GM21786 (cell line): Measurements from ENCODE around the gene PGM5.

Source experiments
- ATAC-seq: cut with Tn5 transposase; IDR thresholded peaks from one replicate; pipeline ENCODE4 v1.9.1; 2021; ENCODE audit not compliant: unreplicated experiment

The PGM5 gene

DNA sequence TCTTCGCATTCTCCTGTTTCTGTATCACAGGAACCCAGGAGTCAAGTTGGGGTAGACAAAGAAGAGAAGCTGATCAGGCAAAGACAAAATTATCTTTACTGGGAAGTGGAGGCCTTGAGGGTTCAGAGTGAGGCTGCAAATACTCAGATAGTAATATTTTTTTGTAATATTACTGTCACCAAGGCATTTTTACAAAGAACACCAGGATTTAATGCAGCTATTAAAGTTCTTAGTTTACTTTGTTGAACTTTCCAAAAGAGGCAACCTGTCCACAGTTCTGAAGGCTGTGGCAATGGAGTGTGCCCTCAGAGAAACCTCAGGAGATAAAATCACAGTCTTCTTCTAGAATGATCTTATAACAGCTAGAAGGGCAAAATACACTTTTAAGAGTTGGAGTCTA is 74.9 kb downstream of the PGM5 start:
- ATAC-seq, result no peak

DNA sequence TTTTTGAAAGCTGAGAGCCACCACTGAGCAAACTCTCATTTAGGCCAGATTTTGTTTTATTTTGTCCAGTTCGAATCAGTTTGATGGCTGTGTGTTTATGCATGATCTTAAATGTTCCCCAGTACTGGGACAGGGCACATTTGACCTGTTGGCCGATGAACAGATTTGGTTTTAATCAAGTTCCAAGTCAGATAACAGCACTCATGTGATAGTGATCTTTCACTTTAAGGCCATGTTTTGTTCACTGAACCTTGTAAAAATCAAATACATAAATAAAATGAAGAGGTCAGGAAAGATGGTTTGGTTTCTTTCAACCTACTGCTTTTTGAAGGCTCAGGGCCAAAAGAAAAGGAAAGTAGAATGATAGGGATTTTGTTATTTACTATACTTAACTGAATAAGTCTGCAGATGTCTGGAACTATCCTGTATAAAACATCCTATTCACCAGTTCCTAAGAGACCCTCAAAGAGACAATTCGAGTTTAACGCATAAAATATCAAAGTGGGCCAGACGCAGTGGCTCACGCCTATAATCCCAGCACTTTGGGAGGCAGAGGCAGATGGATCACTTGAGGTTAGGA is 77.2 kb downstream of the PGM5 start:
- ATAC-seq, result no peak

DNA sequence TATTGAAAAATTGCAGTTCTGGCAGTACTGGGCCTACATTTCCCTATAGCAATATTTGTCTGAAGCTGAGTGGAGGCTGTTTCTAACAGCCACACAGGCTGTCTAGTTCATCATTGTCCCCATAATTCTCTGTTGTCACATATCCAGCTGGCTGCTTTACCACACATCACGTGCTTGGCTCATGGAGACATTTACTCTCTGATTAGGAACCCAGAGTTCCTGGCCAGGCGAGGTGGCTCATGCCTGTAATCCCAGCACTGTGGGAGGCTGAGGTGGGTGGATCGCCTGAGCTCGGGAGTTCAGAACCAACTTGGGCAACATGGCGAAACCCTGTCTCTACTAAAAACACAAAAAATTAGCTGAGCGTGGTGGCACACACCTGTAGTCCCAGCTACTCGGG is 81.4 kb downstream of the PGM5 start:
- ATAC-seq, result no peak

DNA sequence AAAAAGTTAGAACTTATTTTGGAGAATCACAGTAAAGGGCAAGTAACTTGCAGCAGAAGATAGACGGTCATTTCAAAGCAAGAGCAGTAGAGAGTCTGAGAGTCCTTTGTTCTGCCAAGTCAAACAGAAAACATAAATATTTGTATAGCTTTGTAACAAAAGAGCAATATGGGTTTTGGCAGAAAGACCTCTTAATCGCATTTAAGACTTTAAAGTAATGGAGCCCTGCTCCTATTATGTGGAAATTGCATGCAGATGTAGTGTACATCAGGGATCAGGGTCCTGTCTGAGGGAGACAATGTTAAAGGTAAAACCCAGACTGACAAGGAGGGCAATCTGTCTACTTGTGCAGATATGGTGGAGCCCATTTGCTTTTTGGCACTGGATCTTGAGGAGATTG is 87.2 kb downstream of the PGM5 start:
- no peak for ATAC-seq

DNA sequence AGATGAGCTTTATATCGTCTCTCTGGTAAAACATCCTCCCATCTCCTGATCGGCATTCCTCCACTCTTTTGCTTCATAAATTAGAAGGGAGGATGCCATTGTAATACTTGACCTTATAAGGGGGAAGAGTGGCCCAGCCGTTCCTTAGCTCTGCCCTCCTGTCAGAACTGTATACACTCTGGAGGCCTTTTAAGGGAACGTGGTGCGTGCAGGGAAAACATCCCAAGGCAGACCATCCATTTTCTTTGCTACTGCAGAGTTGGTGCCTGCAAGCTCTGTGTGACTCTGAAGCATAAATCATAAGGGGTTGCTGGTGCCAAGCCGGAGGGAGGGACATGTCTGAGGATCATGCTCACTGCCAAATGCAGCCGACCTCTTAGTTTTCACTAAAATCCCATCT is 90.4 kb downstream of the PGM5 start:
- no peak for ATAC-seq

DNA sequence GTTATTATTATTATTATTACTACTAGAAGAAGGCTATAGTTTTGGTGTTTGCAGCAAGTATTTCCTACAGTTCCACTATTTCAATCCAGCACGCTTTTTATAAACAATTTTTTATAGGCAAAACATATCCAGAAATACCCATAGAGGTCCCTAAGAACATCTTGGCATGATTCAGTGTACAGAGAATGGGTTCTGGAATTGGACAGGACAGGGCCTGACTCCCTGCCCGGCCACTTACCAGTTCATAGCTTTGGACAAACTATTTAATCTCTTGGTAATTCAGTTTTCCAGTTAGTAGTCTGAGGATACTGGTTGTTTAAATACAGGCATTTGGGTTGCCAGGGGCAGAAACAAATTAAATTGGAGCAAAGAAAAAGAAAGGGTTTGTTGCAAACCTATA is 91.2 kb downstream of the PGM5 start:
- ATAC-seq, result no peak

DNA sequence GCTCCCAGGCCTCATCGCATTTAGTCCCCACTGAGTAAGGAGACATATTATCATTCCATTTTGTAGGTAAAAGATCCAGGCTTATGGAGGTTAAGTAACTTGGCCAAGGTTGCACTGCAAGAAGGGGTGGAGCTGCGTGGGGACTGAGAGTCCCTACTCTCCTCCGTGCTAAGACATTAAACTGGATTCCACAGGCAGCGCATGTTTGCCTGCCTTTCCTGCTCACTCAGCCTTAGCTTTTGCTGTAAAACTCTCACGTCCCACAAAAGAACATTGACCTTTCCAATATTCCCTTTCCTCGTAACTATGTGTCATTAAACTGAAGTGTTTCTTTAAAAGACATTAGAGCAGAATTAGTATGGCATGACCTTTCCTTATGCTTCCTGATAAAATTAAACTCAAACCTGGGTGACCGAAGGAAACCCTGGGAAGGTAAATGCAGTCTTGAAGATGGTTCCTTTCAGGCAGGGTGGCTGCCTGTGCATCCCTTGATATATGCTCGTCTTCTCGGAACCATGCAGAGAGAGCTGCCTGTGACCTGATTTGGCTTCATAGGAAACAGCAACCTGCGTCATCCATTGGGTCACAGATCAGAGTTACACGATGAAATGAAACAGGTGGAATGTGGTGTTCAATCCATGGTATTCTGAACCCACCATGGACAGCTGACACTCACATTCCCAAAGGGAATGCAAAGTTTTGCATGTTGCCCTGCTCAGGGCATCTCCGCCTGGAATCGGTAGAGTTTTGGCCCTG is 98.3 kb downstream of the PGM5 start:
- no peak for ATAC-seq

DNA sequence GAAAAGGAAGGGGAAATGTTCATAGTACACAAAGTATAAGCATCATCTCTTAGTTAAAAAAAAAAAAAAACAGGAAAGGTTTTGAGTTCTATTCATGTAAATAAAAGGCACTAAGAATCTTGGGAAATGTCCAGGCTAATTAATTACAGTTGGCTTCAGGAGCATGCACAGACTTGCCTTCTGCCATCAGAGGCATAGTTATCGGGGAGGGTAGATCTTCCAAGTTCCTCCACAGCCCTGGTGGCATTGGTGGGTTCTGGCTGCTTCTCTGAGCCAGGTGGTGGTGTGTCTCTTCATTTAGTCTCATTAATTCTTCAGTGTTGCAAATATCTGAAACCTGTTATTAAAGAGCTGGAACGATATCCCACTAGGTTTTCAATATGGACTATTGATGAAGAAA is 99.0 kb downstream of the PGM5 start:
- ATAC-seq, result no peak

DNA sequence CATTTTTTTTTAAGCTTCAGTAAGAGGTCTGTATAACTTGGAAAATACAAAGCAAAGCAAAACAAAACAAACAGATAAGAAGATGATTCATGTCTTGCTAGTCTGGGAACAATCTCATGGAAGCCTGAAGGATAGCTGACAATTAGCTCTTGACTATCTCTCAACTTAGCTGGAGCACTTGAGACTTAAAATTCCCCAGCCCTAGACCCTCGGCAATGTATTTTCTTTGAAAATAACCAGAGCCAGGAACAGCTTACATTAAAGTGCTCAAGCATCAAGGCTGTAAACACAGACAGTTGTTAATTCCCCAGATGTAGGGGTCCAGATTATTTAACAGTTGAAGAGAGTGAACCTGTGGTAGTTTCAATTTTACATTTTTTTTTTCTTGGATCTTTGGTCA is 101.4 kb downstream of the PGM5 start:
- ATAC-seq, result no peak

DNA sequence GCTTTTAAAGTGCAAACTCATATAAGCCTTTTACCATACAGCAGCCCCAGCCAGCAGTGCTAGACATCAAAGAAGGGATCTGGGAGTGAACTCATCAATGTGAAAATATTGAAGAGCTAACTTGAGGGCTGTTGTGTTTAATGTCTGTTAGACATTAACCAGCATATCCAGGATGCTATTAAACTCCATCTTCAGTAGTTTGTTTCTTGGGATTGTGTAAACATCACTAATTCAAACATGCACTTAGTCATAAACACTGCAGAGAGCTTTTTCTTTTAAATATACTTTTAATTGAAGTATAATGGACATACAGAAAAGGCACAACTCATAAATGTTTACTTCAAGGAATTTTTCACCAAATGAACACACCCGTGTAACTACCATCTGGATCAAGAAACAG is 102.5 kb downstream of the PGM5 start:
- ATAC-seq, result no peak

DNA sequence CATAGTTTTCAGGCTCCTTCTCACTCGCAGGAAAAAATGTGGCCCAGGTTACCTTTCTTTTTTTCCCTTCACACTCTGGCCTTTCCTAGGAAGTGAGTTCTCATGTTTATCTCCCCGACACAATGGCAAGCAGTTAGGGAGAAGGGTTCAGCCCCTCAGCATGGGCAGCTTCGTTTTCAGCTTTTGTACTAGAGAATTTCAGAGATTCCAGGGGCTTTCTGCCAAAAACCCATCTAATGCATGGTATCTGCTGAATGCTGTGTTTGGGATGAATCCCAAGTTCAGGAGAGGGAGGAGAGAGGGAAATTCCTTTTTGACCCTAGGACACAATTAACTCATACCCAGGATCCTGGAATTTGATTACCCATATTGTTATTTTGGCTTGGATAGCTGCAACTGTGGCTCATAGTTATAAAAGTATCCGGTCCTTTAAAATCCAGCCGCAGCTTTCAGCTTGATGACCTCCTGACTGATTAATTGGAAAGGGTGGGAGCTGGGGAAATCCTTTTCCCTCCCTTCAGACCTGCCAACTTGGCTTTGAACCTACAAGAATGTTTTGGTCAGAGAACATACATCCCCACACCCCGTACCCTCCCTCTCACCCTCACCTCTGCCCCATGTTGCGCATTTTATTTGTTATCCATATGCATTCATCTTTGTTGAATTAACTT is 105.8 kb downstream of the PGM5 start:
- ATAC-seq, result no peak

DNA sequence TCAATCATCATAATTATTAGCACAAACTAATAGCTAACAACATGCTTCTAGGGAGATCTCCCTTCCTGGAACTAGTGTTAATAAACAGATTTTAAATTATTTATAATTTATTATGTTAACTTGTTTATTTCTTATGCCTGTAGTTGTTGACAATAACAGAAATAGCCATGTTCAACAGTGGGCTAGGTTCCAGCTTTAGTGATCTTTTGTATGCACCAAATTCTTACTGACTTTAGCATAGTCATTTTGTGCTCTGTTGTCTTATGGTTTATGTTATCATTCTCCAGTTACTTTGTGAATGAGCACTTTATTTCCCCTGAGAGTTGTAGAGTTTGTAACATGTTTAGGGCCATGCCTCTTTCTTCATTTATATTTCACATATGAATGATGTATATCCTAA is 113.7 kb downstream of the PGM5 start:
- ATAC-seq, result no peak

DNA sequence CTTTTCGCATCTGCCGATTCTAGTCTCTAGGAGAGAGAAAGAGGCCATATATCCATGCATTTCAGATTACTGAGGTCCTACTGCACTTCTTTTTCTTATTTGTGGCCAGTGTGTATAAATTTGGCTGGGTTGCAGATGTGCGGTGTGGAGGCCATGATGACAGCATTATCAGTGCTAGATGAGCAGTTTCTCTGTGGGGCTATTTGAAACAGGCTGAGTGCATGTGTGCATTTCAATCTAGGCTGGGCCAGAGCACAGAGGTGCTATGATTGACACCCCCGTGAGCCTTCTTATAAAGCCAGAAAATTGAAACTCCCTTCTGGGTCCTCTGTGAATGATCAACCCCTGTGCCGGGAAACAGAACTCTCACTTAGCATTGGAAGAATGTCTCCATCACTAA is 114.2 kb downstream of the PGM5 start:
- no peak for ATAC-seq

DNA sequence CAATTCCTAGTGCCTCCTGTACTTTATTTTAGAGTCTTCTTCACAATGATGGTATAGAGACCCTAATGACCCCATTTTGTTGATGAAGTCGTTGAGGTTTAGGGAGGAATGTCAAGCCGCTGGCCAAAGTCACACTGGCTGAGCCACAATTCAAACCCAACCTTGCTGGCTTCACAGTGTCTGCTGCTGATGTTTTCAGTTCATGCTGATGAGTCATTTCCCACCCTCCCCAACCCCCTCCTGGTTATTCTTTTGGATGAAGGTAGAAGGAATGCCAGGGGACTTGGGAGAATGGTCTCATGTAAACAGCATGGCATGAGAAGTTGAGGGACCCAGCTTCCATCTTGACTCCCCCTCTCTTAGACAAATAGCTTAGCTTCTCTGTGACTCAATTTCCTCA is 115.7 kb downstream of the PGM5 start:
- ATAC-seq, result no peak

DNA sequence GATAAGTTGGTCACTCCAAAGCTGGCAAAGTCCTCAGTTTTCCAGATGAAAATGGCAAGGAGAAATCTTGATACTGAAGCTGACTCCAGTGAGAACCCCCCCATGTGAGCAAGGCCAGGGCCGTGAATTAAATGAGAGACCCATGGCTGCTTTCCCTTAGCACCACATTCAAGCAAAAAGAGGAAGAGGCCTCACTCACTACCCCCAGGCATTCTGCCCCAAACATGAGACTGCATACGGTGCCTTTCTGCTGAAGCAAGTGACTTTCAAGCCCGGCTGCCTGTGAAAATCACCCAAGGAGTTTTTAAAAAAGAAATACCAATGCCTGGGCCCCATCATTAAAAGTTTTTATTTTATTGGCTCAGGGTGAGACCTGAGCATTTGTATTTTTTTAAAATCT is 117.4 kb downstream of the PGM5 start:
- no peak for ATAC-seq

DNA sequence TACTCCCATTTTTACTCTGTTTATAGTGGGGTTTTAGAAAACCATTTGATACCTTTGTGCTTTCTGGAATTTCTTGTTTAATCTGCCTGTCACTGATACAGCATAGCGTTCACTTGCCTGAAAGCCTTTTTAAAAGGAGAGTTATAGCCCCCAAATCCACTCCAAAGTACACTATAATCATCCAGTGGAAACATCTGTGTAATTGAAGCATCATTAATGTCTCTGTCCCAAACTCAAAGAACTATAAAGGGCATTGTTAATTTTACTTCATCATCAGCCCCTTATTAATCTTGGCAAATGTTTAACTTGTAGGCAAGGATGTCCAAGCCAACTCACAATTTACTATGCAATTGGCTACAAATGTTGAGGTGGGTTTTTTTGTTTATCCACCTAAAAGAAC is 120.0 kb downstream of the PGM5 start:
- no peak for ATAC-seq

DNA sequence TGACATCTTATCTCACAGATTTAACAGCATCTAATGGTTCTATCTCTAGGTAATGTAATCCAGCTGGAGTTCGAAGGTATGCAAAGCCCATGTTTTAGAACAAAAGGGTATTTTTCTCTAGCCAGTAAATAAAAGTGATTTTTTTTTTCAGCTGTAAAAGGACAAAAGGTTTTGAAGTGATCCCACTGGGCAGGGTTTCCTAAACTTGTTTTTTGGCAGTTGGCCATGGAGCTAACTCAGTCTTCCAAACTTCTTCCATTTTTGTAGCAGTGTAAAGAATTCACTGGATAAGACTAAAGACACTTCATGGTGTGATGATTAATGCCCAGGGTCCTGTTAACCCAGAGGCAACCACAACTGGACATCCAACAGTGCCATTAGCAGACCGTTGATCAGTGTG is 120.4 kb downstream of the PGM5 start:
- no peak for ATAC-seq

DNA sequence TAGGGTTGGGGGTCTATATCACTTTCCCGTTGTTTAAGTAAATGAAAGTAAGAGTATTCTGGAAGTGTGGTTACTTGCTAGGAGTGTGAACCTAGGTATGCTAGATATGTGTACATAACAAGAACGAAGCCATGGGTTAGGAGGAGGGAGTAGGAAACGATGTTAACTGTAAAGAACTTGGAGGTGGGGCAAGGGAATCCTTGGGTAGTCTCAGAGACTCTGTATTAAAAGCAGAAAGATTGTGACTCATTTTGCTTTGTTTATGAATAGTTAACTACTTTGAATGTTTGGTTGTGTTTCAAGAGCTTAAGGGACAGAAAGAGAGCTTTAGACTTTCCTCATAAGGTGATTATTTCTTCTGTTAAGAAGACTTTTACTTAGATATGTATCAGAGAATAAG is 124.4 kb downstream of the PGM5 start:
- ATAC-seq, result no peak

DNA sequence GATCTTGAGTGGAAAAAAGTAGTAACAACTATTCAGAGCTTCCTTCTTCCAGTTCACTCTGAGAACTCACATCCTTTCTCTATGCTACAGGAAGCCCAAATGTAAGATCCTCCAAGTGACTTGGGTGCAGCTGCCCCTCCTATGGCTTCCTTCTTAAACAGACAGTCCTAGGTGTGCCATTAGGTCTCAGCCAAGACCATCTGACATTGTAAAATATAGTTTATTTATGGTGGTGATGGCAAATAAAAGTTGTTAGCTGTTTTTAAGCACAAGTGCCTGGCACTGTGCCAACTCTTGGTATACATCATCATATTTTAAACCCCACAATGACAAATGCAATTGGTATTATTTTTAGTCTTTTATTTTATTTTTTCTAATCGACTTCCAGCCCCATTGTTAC is 126.1 kb downstream of the PGM5 start:
- ATAC-seq, result no peak

DNA sequence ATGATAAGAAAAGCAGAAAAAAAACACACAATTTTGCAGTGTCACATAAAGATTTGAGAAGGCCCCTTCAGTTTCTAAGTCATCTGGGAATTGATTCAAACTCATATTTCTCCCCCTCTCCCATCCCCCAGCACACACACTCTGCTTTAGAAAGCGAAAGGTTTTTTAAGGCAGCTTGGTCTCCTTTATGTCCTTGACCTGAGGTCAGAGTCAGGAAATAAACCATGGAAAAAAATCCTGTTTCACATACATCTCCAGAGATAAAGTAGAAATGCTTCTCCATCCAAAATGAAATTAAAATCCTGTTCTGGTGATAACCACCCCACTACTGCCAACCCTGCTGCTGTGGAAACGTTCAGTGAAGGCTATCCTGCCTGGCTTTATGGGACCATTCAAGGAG is 131.7 kb downstream of the PGM5 start:
- no peak for ATAC-seq

DNA sequence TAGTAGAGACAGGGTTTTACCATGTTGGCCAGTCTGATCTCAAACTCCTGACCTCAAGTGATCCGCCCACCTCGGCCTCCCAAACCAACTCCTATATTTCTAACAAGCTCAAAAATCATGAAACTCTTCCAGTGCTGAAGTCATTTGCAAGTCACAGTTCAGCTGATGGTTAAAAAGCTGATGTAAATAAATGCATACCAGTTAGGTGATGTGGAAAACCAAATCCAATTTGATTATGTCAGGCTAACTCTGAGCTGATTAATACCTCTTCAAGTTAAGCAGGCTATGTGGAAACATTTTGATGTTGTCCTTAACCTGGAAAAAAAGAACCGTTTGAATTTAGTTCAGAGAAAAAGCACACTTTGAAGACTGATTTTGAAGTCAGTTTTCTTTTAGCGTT is 133.2 kb downstream of the PGM5 start:
- no peak for ATAC-seq

DNA sequence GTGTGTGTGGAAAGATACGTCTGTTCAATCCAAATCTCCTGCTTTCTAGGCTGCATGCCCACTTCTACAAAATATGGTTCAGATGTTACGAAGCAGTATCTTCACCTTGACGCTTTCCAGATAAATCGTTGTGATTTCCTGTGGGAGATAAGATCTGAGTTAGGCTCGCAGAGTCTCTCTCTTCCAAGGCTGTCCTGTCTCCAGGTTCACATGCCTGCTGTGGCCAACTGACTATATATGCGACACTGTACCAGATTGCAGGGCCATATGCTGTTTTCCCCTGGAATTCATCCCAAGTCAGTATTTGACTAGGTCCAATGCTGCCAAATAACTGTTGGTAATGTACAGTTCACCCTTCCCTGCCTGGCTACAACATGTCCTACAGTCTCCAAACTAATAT is 136.4 kb downstream of the PGM5 start:
- no peak for ATAC-seq

DNA sequence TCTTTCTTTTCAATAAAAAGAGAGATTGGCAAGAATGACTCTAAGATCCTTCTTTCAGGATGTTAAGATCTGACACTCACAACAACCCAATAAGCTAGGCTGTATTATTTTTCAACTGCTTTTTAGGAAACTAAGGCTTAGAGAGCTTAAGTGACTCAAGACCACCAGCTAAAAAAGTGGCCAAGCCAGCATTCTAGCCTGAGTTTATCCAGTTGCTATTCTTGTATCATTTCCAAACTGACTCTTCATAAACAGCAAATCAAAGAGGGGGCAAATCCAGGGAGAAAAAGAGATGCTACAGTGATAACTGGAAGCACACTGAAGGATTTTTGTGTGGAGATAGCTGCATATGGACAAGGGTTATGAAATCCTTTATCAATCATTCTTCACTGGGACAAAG is 137.1 kb downstream of the PGM5 start:
- ATAC-seq, result no peak
